Neutrophil (primary cell): ENCODE results near the gene PTK6.

Source experiments
- H3K27ac ChIP-seq: fragments of 200-600 bp; sonication (generic); 2 replicates; pipeline ENCODE4 v1.5.1; 2016; ENCODE audit warnings: mild to moderate bottlenecking, moderate library complexity
- H3K27me3 ChIP-seq: fragments of 200-600 bp; sonication (generic); 2 replicates; pipeline ENCODE4 v1.6.0; 2016; ENCODE audit warnings: mild to moderate bottlenecking
- H3K36me3 ChIP-seq: fragments of 200-600 bp; sonication (generic); 2 replicates; pipeline ENCODE4 v1.5.1; 2017
- H3K4me1 ChIP-seq, 2 experiments: fragments of 200-600 bp in 1 of 2; sonication (generic) in 1 of 2; 1 replicate in 1 of 2; 2 replicates in 1 of 2; pipeline versions ENCODE4 v1.5.1 to v1.6.1; 2013 to 2016; ENCODE audit warnings: low read depth in 1 of 2, low read length in 1 of 2, mild to moderate bottlenecking in 1 of 2, moderate library complexity in 1 of 2; ENCODE audit not compliant: control insufficient read depth in 1 of 2, insufficient read depth in 1 of 2
- H3K4me3 ChIP-seq, 2 experiments: fragments of 200-600 bp in 1 of 2; sonication (generic) in 1 of 2; 1 replicate in 1 of 2; 2 replicates in 1 of 2; pipeline ENCODE4 v1.5.1; 2013 to 2016; ENCODE audit warnings: low read depth in 1 of 2, low read length in 1 of 2, mild to moderate bottlenecking in 1 of 2, moderate library complexity in 1 of 2
- H3K9me3 ChIP-seq: fragments of 200-600 bp; sonication (generic); 2 replicates; pipeline ENCODE4 v1.5.1; 2016
- CTCF ChIP-seq: fragments of 200-600 bp; sonication (generic); IDR thresholded peaks from 2 replicates; pipeline ENCODE4 v1.5.1; 2016; ENCODE audit warnings: antibody characterized with exemption

PTK6 gene

GRCh38 chr20:63542696-63543095, 5.5 kb upstream of the PTK6 start:
- Histone ChIP-seq H3K9me3 (no peaks in the 10 kb centered on the region), H3K36me3 (no peaks in the 10 kb centered on the region), H3K27ac (no peak overlapping the region), H3K4me1 (peaks cover 7 to 11% of the 10 kb centered on the region in 2 experiments), H3K27me3 (peaks cover 70% of the 10 kb centered on the region), H3K4me3 (no peak overlapping the region)
- no peak for TF ChIP-seq CTCF

- H3K9me3 ChIP-seq, result no peaks in the 10 kb centered on the region
- H3K4me1 ChIP-seq, result peaks cover 13 to 17% of the 10 kb centered on the region in 2 experiments
- no peak overlapping the region for H3K4me3 ChIP-seq
- TF ChIP-seq CTCF, result no peak
- H3K36me3 ChIP-seq, result no peaks in the 10 kb centered on the region
- H3K27me3 ChIP-seq, result peaks cover 64% of the 10 kb centered on the region
- H3K27ac ChIP-seq, result no peak overlapping the region
These were observed 4.9 kb upstream of the PTK6 start for GRCh38 chr20:63542031-63542559.

GRCh38 chr20:63541371-63541770, 4.2 kb upstream of the PTK6 start:
- H3K27me3 ChIP-seq, result peaks cover 57% of the 10 kb centered on the region
- no peaks in the 10 kb centered on the region for H3K36me3 ChIP-seq
- TF ChIP-seq CTCF, result no peak
- no peaks in the 10 kb centered on the region for H3K9me3 ChIP-seq
- H3K27ac ChIP-seq, result no peak overlapping the region
- H3K4me1 ChIP-seq, result peaks cover 17 to 24% of the 10 kb centered on the region in 2 experiments
- H3K4me3 ChIP-seq, result no peak overlapping the region

GRCh38 chr20:63540417-63541186, 3.4 kb upstream of the PTK6 start:
- peaks cover 17 to 26% of the 10 kb centered on the region in 2 experiments for H3K4me1 ChIP-seq

More at GRCh38 chr20:63540417-63541186, 3.4 kb upstream of the PTK6 start:
- no peak for TF ChIP-seq CTCF
- H3K4me3 ChIP-seq, result no peak overlapping the region
- H3K9me3 ChIP-seq, result no peaks in the 10 kb centered on the region
- H3K36me3 ChIP-seq, result no peaks in the 10 kb centered on the region
- H3K27ac ChIP-seq, result no peak overlapping the region
- peaks cover 50% of the 10 kb centered on the region for H3K27me3 ChIP-seq
